ENCODE measurements around the gene RNF167. TPM values are rescaled to one million over a fixed set of nuclear protein-coding genes. Genes with fewer than 3 reads are reported as not detected.
A peak's percentile ranks its signal among the peaks of the same experiment; 100 is the strongest.
"Not testable (repeated sequence)": the region's sequence is repeated elsewhere in the genome, so short reads cannot be mapped to it uniquely, and the experiment has no call there.

RNF167 gene
- total RNA-seq, 4 donors from 2014 or later, result 57.8 to 92.1 (median 78.9) TPM

DNA sequence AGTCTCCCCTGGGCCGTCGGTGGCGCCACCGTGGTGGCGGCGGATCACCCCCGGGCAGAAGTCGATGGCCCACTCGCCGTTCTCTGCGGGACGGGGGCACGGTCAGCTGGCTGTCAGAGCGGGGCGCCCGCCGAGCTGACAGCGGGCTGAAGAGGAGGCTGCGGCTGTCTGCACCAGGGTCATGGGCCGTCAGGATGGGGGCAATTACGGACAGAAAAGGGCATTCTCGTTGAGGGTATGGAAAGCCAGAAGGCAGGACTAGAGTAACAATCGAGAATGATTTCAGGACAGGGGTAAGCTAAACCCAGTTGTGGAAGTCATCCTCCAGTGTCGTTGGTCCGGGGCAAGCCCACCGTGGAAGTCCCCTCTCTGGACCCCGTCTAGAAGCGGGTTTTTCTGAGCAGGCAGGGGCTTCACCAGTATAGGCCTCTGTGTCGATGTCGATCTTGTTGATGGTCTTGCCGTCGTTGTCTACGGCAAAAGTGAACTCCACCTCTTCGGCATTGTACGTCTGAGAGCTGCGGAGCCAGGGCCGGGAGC, 38.9 kb upstream of the RNF167 start:
- H3K9me3 ChIP-seq, result no peaks in the 10 kb centered on the region
- H3K27me3 ChIP-seq, result no peaks in the 10 kb centered on the region
- peaks cover 0 to 13% (median 0%) of the 10 kb centered on the region in 3 donors for H3K36me3 ChIP-seq
- no peak for DNase-seq
- H3K4me3 ChIP-seq, result peak overlapping the region in 3 of 4 donors; percentile 47 to 65 (median 59)
- TF ChIP-seq POLR2A (IDR thresholded peaks at IDR 0.05), result no peak
- TF ChIP-seq, protein P1, sequence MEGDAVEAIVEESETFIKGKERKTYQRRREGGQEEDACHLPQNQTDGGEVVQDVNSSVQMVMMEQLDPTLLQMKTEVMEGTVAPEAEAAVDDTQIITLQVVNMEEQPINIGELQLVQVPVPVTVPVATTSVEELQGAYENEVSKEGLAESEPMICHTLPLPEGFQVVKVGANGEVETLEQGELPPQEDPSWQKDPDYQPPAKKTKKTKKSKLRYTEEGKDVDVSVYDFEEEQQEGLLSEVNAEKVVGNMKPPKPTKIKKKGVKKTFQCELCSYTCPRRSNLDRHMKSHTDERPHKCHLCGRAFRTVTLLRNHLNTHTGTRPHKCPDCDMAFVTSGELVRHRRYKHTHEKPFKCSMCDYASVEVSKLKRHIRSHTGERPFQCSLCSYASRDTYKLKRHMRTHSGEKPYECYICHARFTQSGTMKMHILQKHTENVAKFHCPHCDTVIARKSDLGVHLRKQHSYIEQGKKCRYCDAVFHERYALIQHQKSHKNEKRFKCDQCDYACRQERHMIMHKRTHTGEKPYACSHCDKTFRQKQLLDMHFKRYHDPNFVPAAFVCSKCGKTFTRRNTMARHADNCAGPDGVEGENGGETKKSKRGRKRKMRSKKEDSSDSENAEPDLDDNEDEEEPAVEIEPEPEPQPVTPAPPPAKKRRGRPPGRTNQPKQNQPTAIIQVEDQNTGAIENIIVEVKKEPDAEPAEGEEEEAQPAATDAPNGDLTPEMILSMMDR (IDR thresholded peaks at IDR 0.05), result no peak
- peak overlapping the region in 2 of 4 donors; percentile 3 to 40 for H3K27ac ChIP-seq
- H3K4me1 ChIP-seq, result peaks cover 0 to 33% (median 18%) of the 10 kb centered on the region in 4 donors

DNA sequence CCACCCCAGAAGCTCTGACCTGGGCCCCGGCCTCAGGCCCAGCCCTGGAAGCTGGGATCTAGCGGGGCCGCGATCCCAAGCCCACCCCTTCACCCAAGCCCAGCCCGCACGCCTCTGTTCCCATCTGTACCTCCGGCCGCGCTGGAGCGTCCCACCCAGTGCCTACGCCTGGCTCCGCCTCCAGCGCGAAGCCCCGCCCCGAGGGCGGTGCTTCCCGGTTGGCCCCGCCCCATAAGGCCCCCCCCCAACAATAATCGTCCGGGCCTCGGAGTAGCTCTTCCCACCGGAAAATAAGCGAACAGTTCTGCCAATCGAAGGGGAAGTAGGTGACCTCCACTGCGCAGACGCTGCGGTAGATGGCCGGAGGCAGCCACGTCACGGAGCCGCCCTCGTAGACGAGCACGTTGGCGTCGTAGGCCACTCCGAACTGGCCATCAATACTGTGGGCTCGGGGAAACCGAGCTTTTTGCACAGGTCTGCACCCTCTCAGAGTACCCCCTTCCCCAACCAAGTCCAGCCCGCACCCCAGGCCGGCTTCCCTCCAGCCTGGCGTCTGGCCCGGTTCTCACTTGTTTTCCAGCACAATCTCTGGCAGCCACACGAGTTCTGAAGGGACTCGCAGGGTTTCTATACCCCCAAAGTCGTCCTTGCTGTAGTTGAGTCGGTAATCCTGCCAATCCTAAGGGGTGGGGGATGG, 38.3 kb upstream of the RNF167 start:
- no peaks in the 10 kb centered on the region for H3K9me3 ChIP-seq
- H3K27ac ChIP-seq, result peak overlapping the region in 3 of 4 donors; percentile 25 to 40 (median 29)
- H3K27me3 ChIP-seq, result no peaks in the 10 kb centered on the region
- no peak for DNase-seq
- H3K4me3 ChIP-seq, result no peak overlapping the region
- peaks cover 0 to 7% (median 0%) of the 10 kb centered on the region in 3 donors for H3K36me3 ChIP-seq
- H3K4me1 ChIP-seq, result peaks cover 0 to 33% (median 18%) of the 10 kb centered on the region in 4 donors
- TF ChIP-seq, protein P1 (IDR thresholded peaks at IDR 0.05), result no peak
- no peak for TF ChIP-seq POLR2A (IDR thresholded peaks at IDR 0.05)

DNA sequence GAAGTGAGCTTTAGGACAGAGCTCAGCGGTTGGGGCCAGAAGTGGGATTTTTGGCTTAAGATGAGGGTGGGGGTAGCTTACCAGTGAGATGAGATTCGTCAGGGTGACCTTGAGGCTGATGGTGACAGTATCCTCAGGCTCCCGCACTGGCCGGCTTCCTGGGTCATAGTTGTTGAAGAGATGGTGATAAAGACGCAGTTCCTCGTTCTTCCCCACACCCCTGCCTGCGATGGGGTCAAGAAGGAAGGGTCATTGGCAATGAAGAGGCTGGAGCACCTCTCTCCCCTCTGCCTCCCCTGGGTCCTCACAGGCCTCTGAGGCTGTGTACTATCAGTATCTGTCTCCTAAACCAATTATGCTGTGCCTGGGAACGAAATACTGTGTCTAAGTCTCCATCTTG, 37.5 kb upstream of the RNF167 start:
- H3K4me1 ChIP-seq, result peaks cover 0 to 33% (median 18%) of the 10 kb centered on the region in 4 donors
- TF ChIP-seq POLR2A (IDR thresholded peaks at IDR 0.05), result no peak
- TF ChIP-seq, protein P1 (IDR thresholded peaks at IDR 0.05), result no peak
- DNase-seq, result no peak
- H3K27ac ChIP-seq, result peak overlapping the region in 1 of 4 donors; percentile 46
- H3K27me3 ChIP-seq, result no peaks in the 10 kb centered on the region
- no peaks in the 10 kb centered on the region for H3K36me3 ChIP-seq
- H3K9me3 ChIP-seq, result no peaks in the 10 kb centered on the region
- no peak overlapping the region for H3K4me3 ChIP-seq

DNA sequence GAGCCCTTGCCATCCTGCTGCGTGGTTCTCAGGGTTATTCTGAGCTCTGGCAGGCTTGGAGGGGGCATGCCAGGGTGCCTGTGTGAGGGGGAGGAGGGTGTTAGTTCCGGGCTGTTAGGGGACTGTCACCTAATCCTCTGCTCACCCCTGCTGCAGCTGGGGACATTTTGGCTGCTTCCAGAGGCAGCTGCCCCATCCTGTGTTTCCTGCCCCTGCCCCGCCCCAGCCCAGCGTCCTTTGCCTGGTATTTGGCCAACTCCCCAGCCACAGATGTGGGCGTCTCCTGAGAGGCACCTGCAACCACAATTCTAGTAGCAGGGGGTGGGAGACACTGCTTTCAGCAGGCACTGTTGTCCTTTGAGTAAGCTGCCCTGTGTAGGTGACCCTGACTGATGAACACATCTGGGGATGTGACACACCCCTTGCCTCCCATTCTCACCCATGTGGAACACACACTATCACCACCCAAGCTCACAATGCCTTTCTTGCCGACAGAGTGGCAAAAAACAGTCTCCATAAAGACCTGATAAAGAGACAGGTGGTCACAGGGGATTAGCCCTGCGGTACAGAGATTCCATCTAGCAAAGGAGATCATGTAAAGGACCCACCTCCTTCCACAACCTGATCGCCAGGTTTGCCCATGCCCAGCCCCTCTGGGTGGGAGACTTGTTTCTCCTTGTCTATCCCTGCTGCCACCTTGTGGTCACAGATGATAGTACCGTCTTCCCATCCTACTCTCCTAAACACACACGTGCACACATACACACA, 36.8 kb upstream of the RNF167 start, which contains the start of gene CHRNE:
Gene CHRNE, minus strand, starts transcription at position 48 of the 768 bp plus-strand sequence. Its CDS starts 35 bp downstream, at position 13.
- H3K4me3 ChIP-seq, result no peak within 1 kb of the TSS
- no peaks in the 10 kb centered on the region for H3K9me3 ChIP-seq
- TF ChIP-seq, protein P1 (IDR thresholded peaks at IDR 0.05), result peak; percentile 61 to 83 (median 78)
- TF ChIP-seq POLR2A (IDR thresholded peaks at IDR 0.05), result no peak
- peak within 1 kb of the TSS in 3 of 4 donors; percentile 25 to 46 (median 29) for H3K27ac ChIP-seq
- DNase-seq, result peak in 2 of 3 donors; percentile 92 to 95
- no peaks in the 10 kb centered on the region for H3K36me3 ChIP-seq
- H3K27me3 ChIP-seq, result no peaks in the 10 kb centered on the region
- peaks cover 0 to 33% (median 18%) of the 10 kb centered on the region in 4 donors for H3K4me1 ChIP-seq

DNA sequence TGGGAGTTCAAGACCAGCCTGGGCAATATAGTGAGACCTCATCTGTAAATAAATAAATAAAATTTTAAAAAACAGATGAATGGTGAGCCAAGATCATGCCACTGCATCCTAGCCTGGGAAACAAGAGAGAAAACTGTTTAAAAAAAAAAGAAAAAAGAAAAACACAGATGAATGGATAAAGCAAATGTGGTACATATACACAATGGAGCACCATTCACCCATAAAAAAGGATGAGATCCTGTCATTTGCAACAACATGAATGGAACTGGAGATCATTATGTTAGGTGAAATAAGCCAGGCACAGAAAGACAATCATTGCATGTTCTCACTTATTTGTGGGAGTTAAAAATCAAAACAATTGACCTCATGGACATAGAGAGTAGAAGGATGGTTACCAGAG, 33.4 kb upstream of the RNF167 start:
- not testable (repeated sequence) for H3K27me3 ChIP-seq, H3K9me3 ChIP-seq, H3K27ac ChIP-seq, H3K36me3 ChIP-seq, H3K4me3 ChIP-seq, DNase-seq
- peaks cover 0 to 15% (median 8%) of the 10 kb centered on the region in 4 donors for H3K4me1 ChIP-seq
